Measurements from ENCODE around the gene SIGLEC12.
"Not testable (repeated sequence)": the region's sequence is repeated elsewhere in the genome, so short reads cannot be mapped to it uniquely, and the experiment has no call there.

Gene SIGLEC12

GRCh38 chr19:51480590-51480989 lies 21.0 kb downstream of the SIGLEC12 start:
- DNase-seq (ENCODE audit: low read depth in 2 of 2): no peak

GRCh38 chr19:51479531-51480331 lies 21.9 kb downstream of the SIGLEC12 start:
- no peak for DNase-seq (ENCODE audit: low read depth in 2 of 2)

GRCh38 chr19:51478381-51479234 lies 23.0 kb downstream of the SIGLEC12 start, which contains the start of gene CEACAM18:
Gene CEACAM18, plus strand, starts transcription at chr19:51478539.
- no peak for DNase-seq (ENCODE audit: low read depth in 2 of 2)

DNA sequence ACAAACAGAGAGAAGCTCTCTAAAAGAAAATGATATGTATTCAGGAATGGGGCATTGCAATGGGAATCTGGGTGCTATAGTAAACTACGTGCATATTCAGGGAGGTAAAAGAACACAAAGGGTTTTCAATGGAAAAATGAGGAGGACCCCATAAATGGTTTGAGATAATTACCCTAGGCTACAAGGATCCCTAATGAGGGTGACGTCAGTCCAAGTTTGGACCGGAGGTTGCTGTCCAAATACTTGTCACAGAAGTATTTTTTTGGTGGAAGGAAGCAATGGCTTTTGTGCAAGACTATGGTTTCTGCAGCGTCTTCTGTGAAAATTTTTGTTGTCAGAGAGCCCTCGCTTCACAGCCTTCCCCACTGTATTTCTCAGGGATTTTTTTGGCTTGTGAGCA lies 24.3 kb downstream of the SIGLEC12 start:
- no peak for DNase-seq (ENCODE audit: low read depth in 2 of 2)

GRCh38 chr19:51476164-51476563 lies 25.4 kb downstream of the SIGLEC12 start:
- DNase-seq (ENCODE audit: low read depth in 2 of 2): no peak

- peak; percentile 8 to 20 for DNase-seq (ENCODE audit: low read depth in 2 of 2)
Observed at GRCh38 chr19:51473009-51473707, 28.4 kb downstream of the SIGLEC12 start.

DNA sequence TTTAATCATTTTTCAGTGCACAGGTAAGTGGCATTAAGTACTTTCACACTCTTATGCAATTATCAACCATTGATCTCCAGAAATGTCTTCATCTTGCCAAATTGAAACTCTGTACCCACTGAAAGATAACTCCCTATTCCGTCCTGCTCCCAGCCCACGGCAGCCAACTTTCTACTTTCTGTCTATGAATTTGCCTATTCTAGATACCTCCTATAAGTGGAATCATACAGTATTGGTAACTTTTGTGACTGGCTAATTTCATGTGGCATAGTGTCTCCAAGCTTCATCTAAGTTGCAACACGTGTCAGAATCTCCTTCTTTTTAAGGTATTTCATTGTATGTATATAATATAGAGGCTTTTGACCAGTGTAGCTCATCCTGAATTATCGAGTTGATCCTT lies 29.0 kb downstream of the SIGLEC12 start:
- DNase-seq (ENCODE audit: low read depth in 2 of 2): no peak

DNA sequence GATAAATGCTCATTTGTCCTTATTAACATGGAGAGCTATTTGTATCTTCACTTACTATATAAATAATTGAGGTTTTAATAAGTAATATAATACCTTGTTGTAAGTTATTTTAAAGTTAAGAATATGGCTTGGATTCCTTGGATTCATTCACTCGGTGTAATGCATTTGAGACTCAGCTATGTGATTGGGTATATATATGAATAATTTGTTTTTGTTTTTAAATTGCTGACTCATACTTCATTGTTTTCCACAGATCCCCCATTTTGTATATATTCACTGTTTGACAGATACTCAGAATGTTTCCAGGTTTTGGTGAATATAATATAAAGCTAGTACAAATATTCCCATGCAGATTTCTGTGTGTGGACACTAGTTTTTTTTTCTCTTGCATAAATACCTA lies 30.1 kb downstream of the SIGLEC12 start:
- DNase-seq (ENCODE audit: low read depth in 2 of 2): no peak

DNA sequence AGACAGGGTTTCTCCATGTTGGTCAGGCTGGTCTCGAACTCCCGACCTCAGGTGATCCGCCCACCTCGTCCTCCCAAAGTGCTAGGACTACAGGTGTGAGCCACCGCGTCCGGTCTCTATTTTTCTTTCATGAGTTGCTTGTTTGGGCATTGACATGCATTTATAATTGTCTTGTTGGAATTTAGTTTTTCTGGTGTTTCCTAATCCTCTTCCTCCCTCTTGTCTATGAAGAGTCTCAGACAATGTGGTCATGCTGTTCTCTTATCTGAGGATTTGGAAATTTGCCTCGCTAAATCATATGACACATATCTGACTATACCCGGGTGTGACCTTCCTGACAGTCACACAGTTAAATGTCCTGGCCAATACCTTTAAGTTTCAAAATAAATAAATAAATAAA lies 30.6 kb downstream of the SIGLEC12 start:
- no peak for DNase-seq (ENCODE audit: low read depth in 2 of 2)

GRCh38 chr19:51469629-51470028 lies 32.0 kb downstream of the SIGLEC12 start:
- DNase-seq (ENCODE audit: low read depth in 2 of 2): no peak

DNA sequence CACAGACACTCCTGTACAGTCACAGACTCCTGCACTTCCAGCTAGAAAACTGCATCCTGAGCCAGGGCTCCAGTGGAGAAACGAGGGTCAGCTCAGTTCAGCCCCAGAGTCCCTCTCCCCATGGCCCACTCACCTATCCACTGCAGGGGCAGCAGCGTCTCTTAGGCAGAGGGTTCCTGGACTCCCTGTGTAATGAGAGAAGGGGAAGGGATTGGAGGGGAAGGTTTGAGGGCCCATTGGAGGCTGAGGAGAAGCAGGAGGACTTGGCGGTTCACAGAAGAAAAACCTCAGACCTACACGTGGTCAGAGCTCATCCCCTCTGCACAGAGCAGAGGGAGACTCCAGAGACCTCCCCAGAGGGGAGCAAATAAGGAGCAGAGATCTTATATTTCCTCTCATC lies 32.4 kb downstream of the SIGLEC12 start:
- DNase-seq (ENCODE audit: low read depth in 2 of 2): no peak

DNA sequence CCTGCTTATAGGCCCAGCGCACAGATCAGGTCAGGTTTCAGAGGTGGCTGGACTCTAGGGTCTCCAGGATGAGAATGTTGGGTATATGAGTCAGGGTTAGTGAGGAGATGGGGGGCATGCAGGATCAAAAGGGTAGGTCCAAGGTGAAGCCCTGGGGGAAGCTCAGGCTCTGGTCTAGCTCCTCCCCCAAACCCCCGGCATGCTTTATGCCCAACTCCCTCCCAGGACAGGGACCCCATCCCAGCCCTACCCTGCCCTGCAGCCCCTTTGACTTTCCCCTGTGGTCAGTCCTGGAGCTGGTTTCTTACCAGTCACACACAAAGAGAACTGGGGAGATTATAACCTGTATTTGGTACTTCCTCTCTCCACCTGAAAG lies 33.1 kb downstream of the SIGLEC12 start:
- DNase-seq (ENCODE audit: low read depth in 2 of 2): no peak

DNA sequence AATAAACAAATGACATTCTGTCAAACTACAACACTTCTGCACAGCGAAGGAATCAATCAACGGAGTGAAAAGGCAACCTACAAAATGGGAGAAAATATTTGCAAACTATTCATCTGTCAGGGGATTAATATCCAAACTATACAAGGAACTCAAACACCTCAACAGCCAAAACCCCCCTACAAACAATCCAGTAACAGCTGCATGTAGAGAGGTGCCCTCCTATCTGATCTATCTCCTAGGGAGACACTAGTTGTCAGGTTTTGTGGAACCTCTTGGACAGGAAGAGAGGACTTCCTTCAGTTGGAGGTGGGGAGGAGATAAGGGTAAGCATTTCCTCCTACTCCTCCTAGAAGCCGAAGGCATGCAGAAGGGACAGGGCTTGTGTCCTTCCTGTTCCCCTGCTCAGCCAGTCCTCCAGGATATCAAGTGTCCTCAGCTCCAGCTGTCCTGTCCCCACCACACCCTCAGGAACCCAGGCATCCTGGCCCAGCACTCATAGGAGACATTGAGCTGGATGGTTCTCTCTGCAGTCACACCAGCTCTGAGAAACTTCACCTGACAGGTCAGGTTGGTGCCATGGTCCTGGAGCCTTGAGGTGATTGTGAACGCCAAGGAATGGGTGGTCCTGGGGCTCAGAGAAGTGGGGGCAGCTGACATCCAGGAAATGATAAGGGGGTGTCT lies 33.6 kb downstream of the SIGLEC12 start:
- DNase-seq (ENCODE audit: low read depth in 2 of 2): no peak

GRCh38 chr19:51466723-51467122 lies 34.9 kb downstream of the SIGLEC12 start:
- DNase-seq (ENCODE audit: low read depth in 2 of 2): no peak

DNA sequence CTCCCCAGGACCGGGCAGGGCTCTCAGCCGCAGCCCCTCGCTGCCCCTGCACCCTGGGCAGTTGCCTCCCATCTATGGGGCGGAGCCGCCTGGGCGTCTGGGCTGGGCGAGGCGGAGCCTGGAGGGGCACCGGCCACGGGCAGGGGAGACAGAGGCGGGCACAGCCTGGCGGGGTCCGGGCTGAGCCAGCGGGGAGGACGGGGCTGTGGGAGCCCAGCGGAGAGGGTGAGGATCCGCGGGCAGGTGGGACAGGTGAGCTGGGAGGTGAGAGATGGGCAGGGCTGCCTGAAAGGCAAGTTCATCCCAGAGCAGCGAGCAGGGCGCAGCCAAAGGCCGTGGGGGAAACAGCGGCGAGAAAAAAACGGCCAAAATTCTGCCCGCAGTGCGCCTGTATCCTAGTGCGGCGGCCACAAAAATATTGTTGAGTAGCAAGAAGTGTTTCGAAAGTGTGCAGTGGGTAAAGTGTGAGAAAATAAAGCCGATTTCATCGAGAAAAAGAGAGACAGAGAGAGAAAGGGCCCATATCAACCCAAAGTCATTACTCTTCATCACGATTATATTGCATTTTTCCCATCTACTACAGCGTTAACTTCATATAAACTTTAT lies 37.5 kb downstream of the SIGLEC12 start:
- DNase-seq (ENCODE audit: low read depth in 2 of 2): not testable (repeated sequence)

DNA sequence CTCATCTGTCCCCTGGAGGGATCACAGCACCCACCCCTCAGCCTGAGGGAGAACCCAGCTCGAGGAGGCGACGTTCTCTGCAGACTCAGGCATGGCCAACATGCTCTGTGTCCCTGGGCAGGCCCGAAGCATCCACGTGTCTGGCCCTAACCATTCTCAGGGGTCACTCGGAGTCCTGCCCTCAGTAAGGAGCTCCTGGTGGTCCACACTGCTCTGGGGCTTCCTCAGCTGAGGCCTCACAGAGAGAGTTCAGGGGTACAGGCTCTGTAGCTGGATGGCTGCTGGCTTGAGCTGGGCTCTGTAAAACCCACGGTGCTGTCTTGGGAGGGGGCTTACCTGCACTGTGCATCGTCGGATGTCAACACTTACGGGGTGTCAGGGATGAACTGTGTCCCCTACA lies 38.9 kb downstream of the SIGLEC12 start:
- no peak for DNase-seq (ENCODE audit: low read depth in 2 of 2)

GRCh38 chr19:51462276-51462675 lies 39.3 kb downstream of the SIGLEC12 start:
- DNase-seq (ENCODE audit: low read depth in 2 of 2): no peak

- no peak for DNase-seq (ENCODE audit: low read depth in 2 of 2)
Observed at GRCh38 chr19:51461723-51462161, 39.9 kb downstream of the SIGLEC12 start.

GRCh38 chr19:51460164-51460992 lies 41.2 kb downstream of the SIGLEC12 start:
- no peak for DNase-seq (ENCODE audit: low read depth in 2 of 2)

DNA sequence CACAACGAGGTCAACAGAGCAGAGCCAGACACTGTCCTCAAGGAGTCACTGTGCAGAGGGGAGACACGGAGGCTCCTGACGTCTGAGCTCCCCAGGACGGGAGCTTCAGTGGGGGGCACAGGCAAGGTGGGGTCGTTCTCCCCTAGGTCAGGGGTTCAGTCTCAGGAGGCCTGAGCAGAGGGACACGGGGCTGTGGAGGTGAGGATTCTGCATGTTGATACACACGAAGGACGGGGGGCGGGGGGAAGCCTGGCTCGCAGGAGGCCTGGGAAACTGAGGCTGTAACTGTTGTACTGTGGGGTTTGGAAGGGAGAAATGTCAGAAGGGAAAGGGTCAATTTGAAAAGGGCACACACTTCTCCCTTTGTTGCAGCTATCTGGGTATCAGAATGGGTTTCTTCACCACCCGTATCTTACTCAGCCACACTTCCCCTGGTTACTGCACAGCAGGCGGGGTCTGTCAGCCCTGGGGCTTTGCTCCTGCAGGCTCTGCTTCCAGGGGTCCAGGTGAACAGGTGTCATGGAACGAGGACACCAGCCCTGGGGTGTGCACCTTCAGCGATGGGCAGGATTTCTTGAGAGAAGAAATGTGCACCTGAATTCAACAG lies 42.6 kb downstream of the SIGLEC12 start:
- no peak for DNase-seq (ENCODE audit: low read depth in 2 of 2)

Measured in fibroblast of skin of left quadriceps (primary cell).